Activated naive CD4-positive, alpha-beta T cell treated with anti-CD3 and anti-CD28 coated beads, Interleukin-2, amount 50 U/mL, for 24 hours (primary cell): ENCODE results near the gene NFKBIA.

ENCODE experiments used
- H3K27ac Mint-ChIP-seq: one replicate; pipeline ENCODE4 v1.8.0; 2021; ENCODE audit warnings: mild to moderate bottlenecking, mixed read lengths
- H3K27me3 Mint-ChIP-seq: one replicate; pipeline ENCODE4 v1.8.0; 2021; ENCODE audit warnings: mixed read lengths
- H3K36me3 Mint-ChIP-seq: one replicate; pipeline ENCODE4 v1.8.0; 2021; ENCODE audit warnings: mixed read lengths
- H3K4me1 Mint-ChIP-seq: one replicate; pipeline ENCODE4 v1.8.0; 2021; ENCODE audit warnings: mixed read lengths
- H3K4me3 Mint-ChIP-seq: one replicate; pipeline ENCODE4 v1.8.0; 2021; ENCODE audit warnings: mild to moderate bottlenecking, mixed read lengths
- H3K9me3 Mint-ChIP-seq: one replicate; pipeline ENCODE4 v1.8.0; 2021; ENCODE audit warnings: mixed read lengths

Gene NFKBIA

GRCh38 chr14:35351897-35352273 lies 52.7 kb downstream of the NFKBIA start:
- H3K27me3 Mint-ChIP-seq, result no peaks in the 10 kb centered on the region
- H3K9me3 Mint-ChIP-seq, result no peaks in the 10 kb centered on the region
- peaks cover 28% of the 10 kb centered on the region for H3K4me1 Mint-ChIP-seq
- H3K36me3 Mint-ChIP-seq, result no peaks in the 10 kb centered on the region
- no peak overlapping the region for H3K27ac Mint-ChIP-seq
- H3K4me3 Mint-ChIP-seq, result no peak overlapping the region
